Stimulated activated CD4-positive, alpha-beta T cell treated with anti-CD3 and anti-CD28 coated beads, Interleukin-12 subunit alpha, Interleukin-12 subunit beta, amount 100 ng/mL, for 4 hours (primary cell): Measurements from ENCODE around the gene DDX5.
"Not testable (repeated sequence)": the region's sequence is repeated elsewhere in the genome, so short reads cannot be mapped to it uniquely, and the experiment has no call there.

Experiments used
- DNase-seq: peaks from one replicate; pipeline ENCODE4 v3.0.0-alpha.2; 2020

Gene DDX5

GRCh38 chr17:64491034-64491860 is 14.8 kb downstream of the DDX5 start:
- DNase-seq: peak; percentile 30

- no peak for DNase-seq
These were observed 17.8 kb downstream of the DDX5 start for GRCh38 chr17:64488301-64488700.

- DNase-seq: no peak
These were observed 21.7 kb downstream of the DDX5 start for GRCh38 chr17:64484380-64484779.

- DNase-seq: no peak
These were observed 25.1 kb downstream of the DDX5 start for GRCh38 chr17:64480951-64481350.

- DNase-seq: no peak
These were observed 28.2 kb downstream of the DDX5 start for GRCh38 chr17:64477849-64478248.

GRCh38 chr17:64472564-64472963 is 33.5 kb downstream of the DDX5 start:
- no peak for DNase-seq

- no peak for DNase-seq
These were observed 34.6 kb downstream of the DDX5 start for GRCh38 chr17:64471440-64471839.

- DNase-seq: no peak
These were observed 35.5 kb downstream of the DDX5 start for GRCh38 chr17:64470625-64471024.

- DNase-seq: not testable (repeated sequence)
These were observed 39.3 kb downstream of the DDX5 start for GRCh38 chr17:64466834-64467233.

- no peak for DNase-seq
These were observed 39.9 kb downstream of the DDX5 start for GRCh38 chr17:64466019-64466735.

GRCh38 chr17:64461788-64462187 is 44.3 kb downstream of the DDX5 start:
- no peak for DNase-seq

- no peak for DNase-seq
These were observed 45.1 kb downstream of the DDX5 start for GRCh38 chr17:64460955-64461354.

GRCh38 chr17:64459818-64460217 is 46.3 kb downstream of the DDX5 start:
- DNase-seq: not testable (repeated sequence)

- no peak for DNase-seq
These were observed 46.8 kb downstream of the DDX5 start for GRCh38 chr17:64459284-64459747.

GRCh38 chr17:64458756-64459155 is 47.3 kb downstream of the DDX5 start:
- no peak for DNase-seq

GRCh38 chr17:64457156-64457555 is 48.9 kb downstream of the DDX5 start:
- no peak for DNase-seq

- DNase-seq: no peak
These were observed 49.9 kb downstream of the DDX5 start for GRCh38 chr17:64455993-64456885.

- no peak for DNase-seq
These were observed 56.5 kb downstream of the DDX5 start for GRCh38 chr17:64449545-64449944.

- no peak for DNase-seq
These were observed 57.2 kb downstream of the DDX5 start, which contains the start of gene MILR1 for GRCh38 chr17:64448665-64449512. MILR1 (plus strand) TSS chr17:64449115; CDS start chr17:64449169, 54 bp downstream.
